ENCODE results near the gene IDH1. TPM values are rescaled to one million over a fixed set of nuclear protein-coding genes. Genes with fewer than 3 reads are reported as not detected.
"Not testable (repeated sequence)": the region's sequence is repeated elsewhere in the genome, so short reads cannot be mapped to it uniquely, and the experiment has no call there.

IDH1 gene
- total RNA-seq, 2 experiments from 2014 or later, result 14.3 to 18.3 TPM

DNA sequence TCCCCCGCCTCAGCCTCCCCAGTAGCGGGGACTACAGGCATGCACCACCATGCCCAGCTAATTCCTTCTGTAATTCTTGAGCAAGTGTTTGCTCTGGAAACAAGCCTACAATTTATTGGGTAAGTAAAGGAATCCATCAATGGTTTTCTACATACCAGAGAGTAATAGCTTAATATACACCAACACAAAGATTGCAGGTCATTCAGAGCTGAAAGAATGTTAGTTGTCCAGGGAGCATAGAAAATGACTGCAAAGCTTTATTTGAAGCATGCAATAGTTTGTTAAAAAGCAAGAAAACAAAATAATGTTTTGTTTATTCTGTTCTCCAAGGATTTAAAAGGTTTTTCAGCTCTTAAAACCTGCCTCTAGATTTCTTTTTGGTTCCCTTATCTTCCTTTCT, 5.6 kb downstream of the IDH1 start:
- H3K4me1 Mint-ChIP-seq, result peaks cover 18% of the 10 kb centered on the region
- peaks cover 11% of the 10 kb centered on the region for H3K36me3 Mint-ChIP-seq
- H3K4me3 Mint-ChIP-seq, result no peak overlapping the region
- H3K9me3 Mint-ChIP-seq, result no peaks in the 10 kb centered on the region
- no peak for DNase-seq
- no peaks in the 10 kb centered on the region for H3K27me3 Mint-ChIP-seq
- H3K27ac Mint-ChIP-seq, result no peak overlapping the region

DNA sequence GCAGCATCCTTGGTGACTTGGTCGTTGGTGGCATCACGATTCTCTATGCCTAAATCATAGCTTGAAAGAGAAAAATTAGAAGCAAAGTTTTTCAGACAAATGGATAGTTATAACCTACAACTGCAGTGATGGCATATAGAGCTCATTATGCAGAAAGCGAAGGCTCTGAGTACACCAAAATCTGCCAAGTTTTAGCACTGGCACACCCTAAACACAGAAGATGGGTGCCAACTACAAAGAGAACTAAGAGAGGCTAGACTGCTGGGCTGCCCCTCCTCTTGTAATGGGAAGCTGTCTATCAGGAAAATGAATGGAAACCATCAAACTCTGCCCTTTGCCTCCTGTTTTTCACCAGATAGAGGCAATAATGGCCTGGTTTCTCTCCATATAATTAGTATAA, 6.3 kb downstream of the IDH1 start:
- H3K4me1 Mint-ChIP-seq, result peaks cover 14% of the 10 kb centered on the region
- no peaks in the 10 kb centered on the region for H3K9me3 Mint-ChIP-seq
- no peaks in the 10 kb centered on the region for H3K27me3 Mint-ChIP-seq
- no peak overlapping the region for H3K4me3 Mint-ChIP-seq
- no peak for DNase-seq
- H3K36me3 Mint-ChIP-seq, result peaks cover 15% of the 10 kb centered on the region
- H3K27ac Mint-ChIP-seq, result no peak overlapping the region

DNA sequence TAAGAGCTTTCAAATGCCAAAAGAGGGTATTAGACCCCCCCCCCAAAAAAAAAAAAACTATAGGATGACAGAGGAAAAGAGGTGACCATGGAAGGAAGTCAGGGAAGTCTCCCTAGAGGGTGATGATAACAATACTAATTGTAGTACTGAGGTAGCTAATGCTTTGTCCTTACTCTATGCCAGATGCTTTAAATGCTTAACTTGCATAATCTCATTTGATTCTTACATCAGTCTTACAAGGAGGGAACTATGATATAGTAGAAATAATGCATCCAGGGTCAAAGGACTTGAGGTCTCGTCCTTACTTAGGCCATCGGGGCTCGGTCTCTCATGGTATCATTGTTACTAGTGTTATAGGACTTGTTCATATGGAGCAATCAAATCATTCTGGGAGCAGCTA, 9.1 kb downstream of the IDH1 start:
- no peak overlapping the region for H3K27ac Mint-ChIP-seq
- peaks cover 9% of the 10 kb centered on the region for H3K36me3 Mint-ChIP-seq

DNA sequence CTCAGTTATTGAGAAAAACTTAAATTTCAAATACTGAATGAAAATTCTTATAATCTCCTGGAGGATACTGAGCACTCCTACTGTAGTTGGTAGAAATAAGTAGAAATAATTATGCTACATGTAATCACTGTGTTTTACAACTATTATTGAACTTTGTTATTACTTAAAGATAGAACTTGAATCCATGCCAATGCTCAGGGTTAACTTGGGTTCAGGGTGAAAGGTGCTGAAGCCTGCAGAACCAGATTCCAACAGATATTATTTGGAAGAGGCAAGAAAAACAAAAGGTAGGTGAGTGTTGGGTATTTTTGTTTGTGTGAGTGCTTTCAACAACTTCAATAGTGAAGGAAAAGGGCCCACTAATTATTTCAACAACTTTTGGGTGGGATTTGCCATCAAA, 10.4 kb downstream of the IDH1 start:
- DNase-seq, result no peak
- Mint-ChIP-seq H3K4me1 (no peaks in the 10 kb centered on the region), H3K27ac (no peak overlapping the region), H3K4me3 (no peak overlapping the region), H3K27me3 (no peaks in the 10 kb centered on the region), H3K9me3 (no peaks in the 10 kb centered on the region), H3K36me3 (peaks cover 11% of the 10 kb centered on the region)

More for the DNA sequence above, 9.1 kb downstream of the IDH1 start:
- Mint-ChIP-seq H3K27me3 (no peaks in the 10 kb centered on the region), H3K4me1 (no peaks in the 10 kb centered on the region), H3K9me3 (no peaks in the 10 kb centered on the region), H3K4me3 (no peak overlapping the region)
- DNase-seq, result no peak

DNA sequence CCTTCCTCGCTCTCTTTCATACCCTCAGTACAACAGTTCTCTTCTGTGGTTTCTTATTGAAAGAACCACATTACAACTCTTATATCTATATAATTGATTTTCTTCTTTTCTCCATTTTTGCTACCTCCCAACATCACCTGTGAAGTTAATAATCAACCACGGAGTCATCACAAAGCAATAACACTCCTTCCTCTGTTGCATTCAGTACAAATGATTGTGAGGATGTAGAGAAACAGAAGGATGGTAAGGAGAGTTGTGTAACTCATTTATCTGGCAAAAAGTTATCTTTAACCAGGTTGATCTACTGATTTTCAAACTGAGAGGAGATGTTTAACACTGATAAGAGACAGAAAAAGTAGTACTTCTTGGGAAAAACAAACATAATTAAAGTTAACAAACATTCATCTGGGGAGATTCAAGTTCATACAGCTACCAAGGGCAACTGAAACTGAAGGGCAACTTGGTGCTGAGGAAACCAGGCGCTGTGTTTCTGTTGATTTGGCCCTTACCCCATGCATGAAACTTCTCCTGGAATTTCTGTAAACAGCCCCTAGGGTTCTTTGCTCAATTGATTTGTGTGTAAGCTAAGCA, 14.2 kb downstream of the IDH1 start:
- H3K36me3 Mint-ChIP-seq, result peaks cover 13% of the 10 kb centered on the region
- H3K9me3 Mint-ChIP-seq, result no peaks in the 10 kb centered on the region
- no peaks in the 10 kb centered on the region for H3K27me3 Mint-ChIP-seq
- H3K27ac Mint-ChIP-seq, result no peak overlapping the region
- no peak overlapping the region for H3K4me3 Mint-ChIP-seq
- no peaks in the 10 kb centered on the region for H3K4me1 Mint-ChIP-seq
- DNase-seq, result no peak

DNA sequence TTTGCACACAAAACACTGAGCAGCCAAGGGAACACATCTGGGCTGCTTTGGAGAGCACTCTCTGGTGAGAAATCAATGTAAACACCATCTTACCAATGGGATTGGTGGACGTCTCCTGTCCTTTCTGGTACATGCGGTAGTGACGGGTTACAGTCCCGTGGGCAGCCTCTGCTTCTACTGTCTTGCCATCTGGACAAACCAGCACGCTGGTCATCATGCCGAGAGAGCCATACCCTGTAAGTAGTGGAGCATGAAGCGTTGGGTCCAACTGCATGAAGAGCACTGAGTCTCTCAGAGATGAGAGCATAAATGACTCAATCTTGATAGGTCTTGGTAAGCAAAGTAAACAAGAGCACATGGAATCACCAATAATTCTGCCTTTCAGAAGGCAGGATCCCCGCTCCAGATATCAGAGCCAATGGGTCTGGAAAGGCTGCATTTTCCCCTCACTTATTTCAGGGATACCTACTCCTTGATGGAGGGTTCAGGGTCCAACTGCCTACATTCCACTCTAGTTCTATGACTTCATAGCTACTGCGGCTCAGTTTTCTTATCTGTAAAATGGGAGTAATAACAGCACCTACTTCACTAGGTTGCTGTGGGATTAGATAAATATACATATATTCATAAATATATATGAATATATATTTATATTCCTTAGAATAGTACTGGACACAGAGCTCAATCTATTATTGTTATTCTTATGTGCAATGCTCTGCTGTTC, 14.9 kb downstream of the IDH1 start:
- no peak overlapping the region for H3K27ac Mint-ChIP-seq
- H3K4me1 Mint-ChIP-seq, result no peaks in the 10 kb centered on the region
- no peaks in the 10 kb centered on the region for H3K27me3 Mint-ChIP-seq
- H3K4me3 Mint-ChIP-seq, result no peak overlapping the region
- peaks cover 3% of the 10 kb centered on the region for H3K9me3 Mint-ChIP-seq
- peaks cover 19% of the 10 kb centered on the region for H3K36me3 Mint-ChIP-seq
- no peak for DNase-seq

DNA sequence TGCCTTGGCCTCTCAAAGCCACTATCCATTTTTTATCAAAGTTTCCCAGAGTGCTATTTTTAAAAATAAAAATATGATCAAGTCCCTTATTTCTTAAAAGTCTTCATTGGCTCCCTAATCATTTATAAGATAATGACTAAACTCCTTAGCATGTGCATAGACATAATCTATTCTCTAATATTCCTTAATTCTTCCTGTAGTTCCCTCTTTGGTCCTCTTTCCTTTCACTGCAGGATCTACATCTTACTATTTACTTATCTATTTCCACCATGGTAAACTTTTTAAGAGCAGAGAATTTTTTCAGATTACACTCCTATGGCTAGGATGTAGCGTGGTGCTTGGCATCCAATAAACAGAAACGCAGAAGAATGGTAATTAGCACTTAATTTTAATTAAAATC, 19.0 kb downstream of the IDH1 start:
- DNase-seq, result no peak
- Mint-ChIP-seq H3K4me3 (no peak overlapping the region), H3K27ac (no peak overlapping the region), H3K27me3 (no peaks in the 10 kb centered on the region), H3K9me3 (peaks cover 11% of the 10 kb centered on the region), H3K4me1 (no peaks in the 10 kb centered on the region), H3K36me3 (peaks cover 22% of the 10 kb centered on the region)

DNA sequence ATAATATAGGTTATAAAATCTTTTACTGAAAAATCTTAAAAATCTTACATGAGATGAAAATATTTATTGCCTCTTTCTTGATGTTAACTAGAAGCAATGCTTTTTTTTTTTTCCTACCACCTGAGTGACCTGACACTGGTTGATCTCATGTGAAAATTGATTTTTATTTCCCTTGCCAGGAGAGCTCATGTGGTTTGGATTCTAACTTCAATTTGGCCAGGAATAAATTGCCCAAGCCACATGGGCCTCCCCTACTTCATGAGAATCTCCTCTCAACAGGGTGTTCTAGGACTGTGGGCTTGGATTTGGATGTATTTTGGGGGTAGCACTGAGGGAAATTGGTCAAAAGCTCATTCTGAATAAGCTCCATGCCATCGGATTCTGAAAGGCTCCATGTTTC, 20.1 kb downstream of the IDH1 start:
- Mint-ChIP-seq H3K4me3 (no peak overlapping the region), H3K27me3 (no peaks in the 10 kb centered on the region), H3K27ac (no peak overlapping the region), H3K9me3 (peaks cover 11% of the 10 kb centered on the region), H3K4me1 (no peaks in the 10 kb centered on the region), H3K36me3 (peaks cover 20% of the 10 kb centered on the region)
- no peak for DNase-seq

DNA sequence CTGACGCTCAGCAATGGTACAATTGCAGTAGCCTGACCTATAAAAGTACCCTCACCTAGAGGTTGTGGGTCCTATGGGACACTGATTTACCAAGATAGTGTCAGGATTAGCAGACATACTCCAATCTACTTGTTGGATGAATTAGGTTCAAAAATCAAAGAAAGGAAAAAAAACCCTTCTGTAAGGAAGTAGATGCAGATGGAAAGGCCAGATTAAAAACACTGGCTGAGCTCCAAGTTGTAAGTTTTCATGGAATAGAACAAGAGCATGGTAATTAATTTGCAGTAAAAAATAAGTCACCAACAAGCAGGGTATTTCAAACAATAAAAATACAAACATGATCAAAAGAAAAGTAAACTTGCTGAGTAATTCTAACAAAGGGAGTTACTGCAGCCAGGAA, 26.4 kb downstream of the IDH1 start:
- H3K27ac Mint-ChIP-seq, result no peak overlapping the region
- no peaks in the 10 kb centered on the region for H3K27me3 Mint-ChIP-seq
- H3K9me3 Mint-ChIP-seq, result peaks cover 7% of the 10 kb centered on the region
- no peak for DNase-seq
- no peaks in the 10 kb centered on the region for H3K4me1 Mint-ChIP-seq
- no peak overlapping the region for H3K4me3 Mint-ChIP-seq
- H3K36me3 Mint-ChIP-seq, result peaks cover 5% of the 10 kb centered on the region

DNA sequence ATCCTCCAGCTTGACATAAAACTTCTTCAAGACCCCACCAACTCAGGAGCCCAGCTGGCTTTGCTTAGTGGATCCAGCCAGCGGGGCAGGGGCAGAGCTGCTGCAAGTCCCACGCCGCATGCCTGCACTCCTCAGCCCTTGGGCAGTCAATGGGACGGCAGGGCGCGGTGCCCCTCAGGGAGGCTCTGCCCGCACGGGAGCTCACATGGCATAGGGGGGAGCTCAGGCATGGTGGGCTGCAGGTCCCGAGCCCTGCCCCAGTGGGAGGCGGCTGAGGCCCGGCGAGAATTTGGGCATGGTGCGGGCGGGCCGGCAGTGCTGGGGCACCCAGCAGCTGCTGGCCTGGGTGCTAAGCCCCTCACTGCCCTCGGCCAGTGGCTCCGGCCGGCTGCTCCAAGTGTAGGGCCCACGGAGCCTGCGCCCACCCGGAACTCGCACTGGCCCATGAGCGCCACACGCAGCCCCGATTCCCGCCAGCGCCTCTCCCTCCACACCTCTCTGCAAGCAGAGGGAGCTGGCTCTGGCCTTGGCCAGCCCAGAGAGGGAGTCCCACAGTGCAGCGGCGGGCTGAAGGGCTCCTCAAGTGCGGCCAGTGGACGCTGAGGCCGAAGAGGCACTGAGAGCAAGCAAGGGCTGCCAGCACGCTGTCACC, 27.2 kb downstream of the IDH1 start:
- Mint-ChIP-seq H3K4me3 (no peak overlapping the region), H3K36me3 (peaks cover 5% of the 10 kb centered on the region)

DNA sequence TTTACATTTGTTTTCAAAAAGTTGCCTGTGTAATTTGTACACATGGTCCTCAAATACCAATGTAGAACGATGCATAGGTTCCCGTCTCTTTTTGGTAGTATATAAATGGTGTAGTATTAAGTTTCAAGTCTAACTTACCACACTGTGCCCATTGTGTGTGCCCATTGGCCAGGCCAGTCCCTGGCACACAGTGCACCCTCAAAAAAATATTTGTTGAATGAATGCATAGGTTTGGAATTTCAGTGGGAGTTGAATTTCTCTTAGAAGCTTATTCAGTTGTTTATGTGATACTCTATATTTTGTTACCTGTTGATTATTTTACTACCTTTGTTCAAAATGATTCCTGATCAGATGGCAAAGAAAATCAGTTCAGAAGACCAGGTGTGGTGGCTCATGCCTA, 30.1 kb downstream of the IDH1 start:
- H3K9me3 Mint-ChIP-seq, result no peaks in the 10 kb centered on the region
- H3K4me3 Mint-ChIP-seq, result no peak overlapping the region

More for the DNA sequence above, 27.2 kb downstream of the IDH1 start:
- H3K4me1 Mint-ChIP-seq, result no peaks in the 10 kb centered on the region
- no peak overlapping the region for H3K27ac Mint-ChIP-seq
- H3K9me3 Mint-ChIP-seq, result peaks cover 7% of the 10 kb centered on the region
- no peaks in the 10 kb centered on the region for H3K27me3 Mint-ChIP-seq
- no peak for DNase-seq

DNA sequence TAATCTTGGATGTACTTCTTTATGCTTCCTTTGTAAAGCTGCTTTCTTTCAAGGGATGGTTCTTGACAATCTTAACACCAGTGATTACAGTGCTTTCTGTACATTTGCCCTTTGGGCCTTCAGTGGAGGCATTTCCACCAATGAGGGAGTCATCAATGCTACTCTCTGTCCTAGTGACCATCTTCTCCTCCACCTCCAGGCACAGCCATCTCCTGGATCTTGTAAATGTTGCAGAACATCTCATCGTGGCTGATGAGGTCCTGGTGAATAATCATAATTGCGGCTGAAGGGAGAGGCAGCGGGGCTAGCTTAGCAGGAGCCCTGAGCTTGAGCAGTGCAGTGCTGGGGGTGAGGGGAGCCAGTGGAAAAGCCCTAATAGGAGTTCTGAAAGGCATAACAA, 32.5 kb downstream of the IDH1 start:
- Mint-ChIP-seq H3K27ac (no peak overlapping the region), H3K36me3 (no peaks in the 10 kb centered on the region), H3K9me3 (no peaks in the 10 kb centered on the region), H3K4me3 (no peak overlapping the region), H3K27me3 (no peaks in the 10 kb centered on the region), H3K4me1 (no peaks in the 10 kb centered on the region)
- DNase-seq, result no peak

More for the DNA sequence above, 30.1 kb downstream of the IDH1 start:
- Mint-ChIP-seq H3K27ac (no peak overlapping the region), H3K36me3 (no peaks in the 10 kb centered on the region), H3K27me3 (no peaks in the 10 kb centered on the region), H3K4me1 (no peaks in the 10 kb centered on the region)
- no peak for DNase-seq

DNA sequence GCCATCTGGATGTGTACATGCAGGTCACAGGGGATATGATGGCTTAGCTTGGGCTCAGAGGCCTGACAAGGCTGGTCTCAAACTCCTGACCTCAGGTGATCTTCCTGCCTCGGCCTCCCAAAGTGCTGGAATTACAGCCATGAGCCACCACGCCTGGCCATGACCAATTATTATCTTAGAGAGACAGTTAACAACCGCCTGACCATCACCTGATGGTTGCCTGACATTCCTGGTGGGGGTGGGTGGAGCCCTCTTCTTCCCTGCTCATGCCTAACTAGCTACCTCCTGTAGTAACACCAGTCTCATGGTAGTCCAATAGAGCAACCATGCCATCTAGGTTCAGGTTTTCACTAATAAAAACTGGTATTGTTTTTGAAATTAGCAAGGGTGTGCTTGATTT, 33.0 kb downstream of the IDH1 start:
- not testable (repeated sequence) for H3K9me3 Mint-ChIP-seq, H3K27ac Mint-ChIP-seq, H3K36me3 Mint-ChIP-seq, DNase-seq, H3K4me1 Mint-ChIP-seq, H3K4me3 Mint-ChIP-seq, H3K27me3 Mint-ChIP-seq

DNA sequence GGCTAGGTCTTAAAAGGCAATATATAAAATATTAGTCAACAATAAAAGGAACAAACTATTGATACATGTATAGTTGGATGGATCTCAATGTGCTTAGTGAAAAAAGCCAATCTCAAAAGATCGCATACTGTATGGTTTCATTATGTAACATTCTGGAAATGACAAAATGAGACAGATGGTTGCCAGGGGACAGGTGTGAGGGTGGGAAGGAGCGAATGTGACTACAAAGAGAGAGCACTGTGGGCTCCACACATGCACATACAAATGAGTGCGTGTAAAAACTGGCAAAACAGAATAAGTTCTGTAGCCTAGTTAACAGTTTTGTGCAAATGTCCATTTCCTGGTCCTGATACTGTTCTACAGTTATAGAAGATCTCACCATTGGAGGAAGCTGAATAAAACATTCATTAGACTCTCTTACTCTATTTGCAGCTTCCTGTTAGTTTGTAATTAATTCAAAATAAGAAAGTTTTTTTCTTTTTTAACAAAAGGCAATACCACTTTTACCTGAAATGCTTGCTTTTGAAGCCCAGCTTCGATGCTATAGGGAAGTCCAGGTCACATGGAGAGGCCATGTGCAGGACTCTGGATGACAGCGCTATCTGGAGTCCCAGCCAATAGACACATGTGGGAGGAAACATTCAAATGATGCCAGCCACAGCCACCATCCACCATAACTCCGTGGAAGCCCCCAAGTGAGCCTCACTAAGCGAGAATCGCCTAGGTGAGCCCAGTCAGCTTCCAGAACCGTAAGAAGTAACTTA, 44.0 kb downstream of the IDH1 start:
- no peaks in the 10 kb centered on the region for H3K4me1 Mint-ChIP-seq
- DNase-seq, result no peak
- no peaks in the 10 kb centered on the region for H3K36me3 Mint-ChIP-seq
- H3K9me3 Mint-ChIP-seq, result no peaks in the 10 kb centered on the region
- H3K27me3 Mint-ChIP-seq, result no peaks in the 10 kb centered on the region
- H3K27ac Mint-ChIP-seq, result no peak overlapping the region
- H3K4me3 Mint-ChIP-seq, result no peak overlapping the region

DNA sequence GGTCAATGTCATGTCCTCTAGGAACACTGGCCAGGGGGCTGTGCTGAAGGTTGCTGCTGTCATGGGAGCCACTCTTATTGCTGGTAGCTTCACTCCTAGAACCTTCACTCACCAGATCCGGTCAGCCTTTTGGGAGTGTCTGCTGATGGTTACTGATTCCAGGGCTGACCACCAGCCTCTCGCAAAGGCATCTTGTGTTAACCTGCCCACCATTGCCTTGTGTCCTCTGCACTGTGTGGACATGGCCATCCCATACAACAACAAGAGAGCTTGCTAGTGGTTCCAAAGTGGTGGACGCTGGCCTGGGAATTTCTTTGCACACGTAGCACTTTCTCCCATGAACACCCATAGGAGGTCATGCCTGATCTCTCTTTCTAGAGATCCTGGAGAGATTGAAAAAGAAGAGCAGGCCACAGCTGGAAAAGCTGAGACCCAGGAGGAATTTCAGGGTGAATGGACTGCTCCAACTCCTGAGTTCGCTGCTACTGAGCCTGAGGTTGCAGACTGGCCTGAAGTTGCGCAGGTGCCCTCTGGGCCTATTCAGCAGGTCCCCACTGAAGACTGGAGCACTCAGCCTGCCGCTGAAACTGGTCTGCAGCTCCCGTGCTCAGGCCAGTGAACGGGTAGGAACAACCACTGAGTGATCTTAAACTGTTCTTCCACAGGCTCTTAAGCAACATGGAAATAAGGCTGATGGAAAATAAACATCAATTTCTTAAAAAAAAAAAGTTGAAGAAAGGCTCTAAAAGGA, 46.4 kb downstream of the IDH1 start:
- H3K9me3 Mint-ChIP-seq, result no peaks in the 10 kb centered on the region
- no peaks in the 10 kb centered on the region for H3K36me3 Mint-ChIP-seq
- no peak overlapping the region for H3K4me3 Mint-ChIP-seq
- H3K27ac Mint-ChIP-seq, result no peak overlapping the region
- DNase-seq, result no peak
- no peaks in the 10 kb centered on the region for H3K27me3 Mint-ChIP-seq
- H3K4me1 Mint-ChIP-seq, result peaks cover 5% of the 10 kb centered on the region
